OCI-LY3 (cell line): Measurements from ENCODE around the gene DOHH.

Source experiments
- CTCF ChIP-seq: fragments of 200-600, 300-600 bp; sonication (generic); IDR thresholded peaks from 2 replicates; pipeline ENCODE4 v1.5.1; 2014; ENCODE audit warnings: antibody characterized with exemption, low read length, low read depth
- EZH2phosphoT487 ChIP-seq: fragments of 200-600 bp; shearing (Covaris generic); IDR thresholded peaks from 2 replicates; pipeline ENCODE4 v1.6.1; 2018; ENCODE audit warnings: antibody characterized with exemption, mixed run types, low read depth

- no peak for TF ChIP-seq CTCF
- no peak for TF ChIP-seq EZH2phosphoT487
Observed at GRCh38 chr19:3533033-3533432, 32.6 kb upstream of the DOHH start.
